GM03348 (cell line): Measurements from ENCODE around the gene MOCS1.

Experiments used
- DNase-seq: peaks from one replicate; pipeline ENCODE4 v3.0.0; 2012; ENCODE audit warnings: low spot score

Gene MOCS1

DNA sequence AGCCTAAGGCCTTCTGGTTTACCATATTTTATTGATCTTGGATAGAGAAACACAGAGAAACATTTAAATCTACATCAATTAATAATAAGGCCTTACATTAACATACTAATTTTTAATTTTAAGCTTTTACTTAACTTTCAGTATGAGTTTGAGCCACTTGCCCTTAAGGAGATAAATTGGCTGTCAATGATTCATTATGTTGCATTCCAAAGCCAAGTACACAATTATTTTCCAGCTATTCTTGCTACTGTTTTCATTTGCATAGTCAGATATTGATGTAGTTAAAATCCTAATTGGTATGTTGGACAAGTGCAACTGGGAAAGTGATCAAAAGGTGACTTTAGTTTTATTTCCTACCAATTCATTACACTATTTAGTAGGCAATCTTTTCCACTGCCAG is 58.2 kb downstream of the MOCS1 start:
- DNase-seq, result no peak

- DNase-seq, result no peak
Measured at GRCh38 chr6:39873439-39873838, 60.8 kb downstream of the MOCS1 start.

DNA sequence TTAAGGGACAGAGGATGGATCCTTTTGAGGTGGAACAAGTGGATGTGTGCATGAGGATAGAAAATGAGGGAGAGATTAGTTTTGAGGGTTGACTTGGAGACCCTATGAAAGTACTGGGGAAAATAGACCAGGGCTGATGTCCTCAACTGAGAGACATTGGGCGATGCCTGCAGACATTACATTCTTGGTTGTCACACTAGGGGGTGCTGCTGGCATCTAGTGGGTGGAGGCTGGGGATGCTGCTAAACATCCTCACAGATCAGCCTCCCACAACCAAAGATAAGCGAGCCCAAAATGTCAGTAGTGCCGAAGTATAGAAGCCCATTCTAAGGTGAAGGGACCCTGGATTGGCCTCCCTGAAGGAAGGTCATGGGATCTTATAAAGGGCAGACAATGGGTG is 63.3 kb downstream of the MOCS1 start:
- DNase-seq, result no peak

DNA sequence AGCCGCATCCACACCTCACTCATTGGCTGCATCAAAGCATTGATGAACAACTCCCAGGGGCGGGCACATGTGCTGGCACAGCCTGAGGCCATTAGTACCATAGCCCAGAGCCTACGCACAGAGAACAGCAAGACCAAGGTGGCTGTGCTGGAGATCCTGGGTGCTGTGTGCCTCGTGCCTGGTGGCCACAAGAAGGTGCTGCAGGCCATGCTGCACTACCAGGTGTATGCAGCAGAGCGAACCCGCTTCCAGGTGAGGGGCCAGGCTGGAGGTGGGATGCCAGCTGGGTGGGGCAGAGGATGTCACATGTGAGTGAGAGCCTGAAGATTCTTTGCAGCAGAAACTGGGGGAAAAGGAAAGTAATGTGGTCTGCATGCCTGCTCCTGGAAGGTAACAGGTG is 66.7 kb downstream of the MOCS1 start:
- DNase-seq, result no peak

GRCh38 chr6:39865011-39865888 is 69.0 kb downstream of the MOCS1 start:
- peak; percentile 80 for DNase-seq

DNA sequence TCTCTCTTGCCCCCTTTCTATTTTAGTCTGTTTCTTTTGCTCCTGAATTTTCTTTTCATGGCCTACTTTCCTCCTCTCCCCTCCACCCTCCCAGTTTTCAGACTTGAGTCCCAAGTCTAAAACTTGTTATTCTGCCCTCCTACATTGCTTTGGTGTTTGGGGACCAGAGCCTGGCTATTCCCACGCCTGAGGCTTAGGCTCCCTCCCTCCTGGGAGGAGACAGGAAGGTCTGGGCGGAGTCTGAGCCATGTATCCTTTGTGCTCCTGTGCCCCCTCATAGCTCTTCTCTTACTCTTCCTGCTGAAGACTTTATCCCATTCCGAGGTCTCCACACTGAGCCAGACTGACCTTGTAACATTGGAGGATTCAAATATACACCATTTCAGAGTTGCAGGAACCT is 72.6 kb downstream of the MOCS1 start:
- no peak for DNase-seq

- no peak for DNase-seq
Measured at GRCh38 chr6:39859025-39859424, 75.2 kb downstream of the MOCS1 start.

DNA sequence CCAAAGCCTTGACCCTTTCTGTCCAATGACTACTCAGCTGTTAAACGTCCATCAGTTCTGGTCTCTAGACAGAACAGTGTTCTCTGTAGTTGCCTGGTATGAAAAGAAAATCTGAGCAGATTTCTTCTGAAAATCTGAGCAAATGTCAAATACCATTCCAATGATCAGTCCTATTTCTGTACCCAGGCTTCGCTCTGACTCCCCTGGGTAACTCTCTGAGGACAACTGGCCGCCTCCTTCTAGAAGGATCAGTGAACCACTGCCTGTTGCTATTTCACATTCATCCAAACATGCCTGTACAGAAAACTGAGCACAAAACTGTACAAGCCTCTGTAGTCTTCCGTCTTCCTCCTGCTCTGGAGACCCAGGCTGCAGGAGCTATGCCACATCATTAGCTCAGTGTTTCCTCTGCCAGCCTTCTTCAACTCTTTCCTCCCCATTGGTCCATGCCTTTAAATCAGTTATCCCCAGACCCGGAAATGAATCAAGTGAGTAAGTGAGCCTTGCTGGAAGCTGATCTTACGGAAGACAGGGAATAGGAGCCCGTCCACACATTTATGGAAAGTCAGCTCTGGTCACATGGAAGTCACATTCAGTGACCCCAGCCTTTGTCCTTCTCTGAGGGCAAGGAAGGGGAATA is 78.8 kb downstream of the MOCS1 start:
- peak; percentile 53 for DNase-seq
